Measurements from ENCODE around the gene ARHGAP44. TPM values are rescaled to one million over a fixed set of nuclear protein-coding genes. Genes with fewer than 3 reads are reported as not detected.

ARHGAP44 gene
- total and polyA plus RNA-seq, 2 of the 8 experiments (the other 6 are each of a cell fraction or from before 2014, with no cell fraction given): 6.2 to 22.2 TPM

DNA sequence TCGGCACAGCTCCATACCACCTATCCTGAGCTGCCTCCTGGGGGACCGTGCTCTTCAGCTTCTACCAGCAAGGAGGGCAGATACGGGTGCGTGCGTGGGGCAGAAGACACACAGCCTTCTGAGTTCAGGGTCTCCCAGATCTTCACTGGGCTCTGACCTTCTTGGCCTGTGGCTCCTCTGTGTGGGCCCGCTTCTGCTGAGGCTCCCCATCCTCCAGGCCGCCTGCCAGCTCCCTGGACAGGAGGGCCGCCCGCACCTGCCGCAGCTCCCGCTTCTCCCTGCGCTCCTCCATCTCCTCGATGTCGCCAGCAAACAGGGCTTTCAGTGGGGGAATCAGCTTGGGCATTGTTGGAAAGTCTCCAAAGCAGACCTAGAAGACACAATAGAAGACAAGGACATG is 203.4 kb downstream of the ARHGAP44 start:
- no peak overlapping the region for H4K91ac ChIP-seq (replicated peaks; ENCODE audit: insufficient read length, low read length)
- H2BK120ac ChIP-seq (replicated peaks; ENCODE audit: low read depth, low read length): no peak overlapping the region
- H3K27ac ChIP-seq (ENCODE audit: low read depth, low read length): no peak overlapping the region
- H3K4me3 ChIP-seq (ENCODE audit: extremely low read depth in 1 of 4, insufficient read depth in 2 of 4, low read depth in 3 of 4, low read length in 4 of 4): no peak overlapping the region
- H3K79me1 ChIP-seq (ENCODE audit: low read depth, low read length): peaks cover 3% of the 10 kb centered on the region
- H4K8ac ChIP-seq (ENCODE audit: extremely low read depth, insufficient read depth, low read length): no peak overlapping the region
- no peak overlapping the region for H2BK15ac ChIP-seq (ENCODE audit: low read length)
- no peak overlapping the region for H4K5ac ChIP-seq (ENCODE audit: insufficient read length, low read depth, low read length)
- ChIA-PET CTCF (ENCODE audit: partially characterized antibody) (interaction anchor here (0.7 to 2.4 kb wide), 6 partner anchors 10 to 811 kb away, joined by 3 to 11 read pairs (median 4); no protein-coding TSS in a partner anchor), POLR2A (ENCODE audit: partially characterized antibody) (interaction anchor here (0.8 to 3.2 kb wide), 6 partner anchors 8 to 620 kb away, joined by 3 to 13 read pairs (median 4); no protein-coding TSS in a partner anchor)
- no peak overlapping the region for H3K4me2 ChIP-seq (ENCODE audit: insufficient read depth in 1 of 2, low read depth in 2 of 2, low read length in 2 of 2)
- no peak overlapping the region for H3K14ac ChIP-seq (ENCODE audit: insufficient read length)
- no peak overlapping the region for H3K23ac ChIP-seq (ENCODE audit: insufficient read length)
- H3K23me2 ChIP-seq (ENCODE audit: low read depth, low read length): no peaks in the 10 kb centered on the region
- no peaks in the 10 kb centered on the region for H3K79me2 ChIP-seq (ENCODE audit: control insufficient read depth in 1 of 2, insufficient read depth in 2 of 2, low read length in 2 of 2)
- no peak overlapping the region for H2BK20ac ChIP-seq (ENCODE audit: low read length)
- no peak overlapping the region for H3K4ac ChIP-seq (replicated peaks; ENCODE audit: insufficient read length, low read depth, low read length)
- H4K20me1 ChIP-seq (replicated peaks in 1 of 2; ENCODE audit: control insufficient read depth in 1 of 2, insufficient read depth in 2 of 2, low read length in 2 of 2): peaks cover 6 to 7% of the 10 kb centered on the region in 2 experiments
- no peak for TF ChIP-seq MAFK (IDR thresholded peaks at IDR 0.05; ENCODE audit: low read depth, low read length)
- TF ChIP-seq GTF2F1 (IDR thresholded peaks at IDR 0.05; ENCODE audit: borderline replicate concordance, low read depth, low read length): no peak
- no peak for TF ChIP-seq HDAC6 (IDR thresholded peaks at IDR 0.05; ENCODE audit: low read depth, low read length)
- no peak overlapping the region for H3K56ac ChIP-seq (replicated peaks; ENCODE audit: insufficient read length, low read depth, low read length)
- DNase-seq (ENCODE audit: low read depth in 1 of 2, low spot score in 2 of 2) (no peak), FAIRE-seq (no peak)
- no peak overlapping the region for H3K9ac ChIP-seq (replicated peaks in 1 of 4; ENCODE audit: extremely low read depth in 1 of 4, low read depth in 3 of 4, low read length in 3 of 4)
- no peak overlapping the region for H2AK5ac ChIP-seq (ENCODE audit: low read depth, low read length)
- peaks cover 0 to 6% (median 0%) of the 10 kb centered on the region in 4 experiments; a peak in 2 of 7 replicates for H3K4me1 ChIP-seq (replicated peaks in 1 of 4; ENCODE audit: control insufficient read depth in 3 of 4, insufficient read depth in 4 of 4, low read length in 3 of 4)
- no peak overlapping the region for H2AFZ ChIP-seq (ENCODE audit: low read length)
- H2BK12ac ChIP-seq (ENCODE audit: low read depth, low read length): no peak overlapping the region
- H3K18ac ChIP-seq (ENCODE audit: extremely low read depth, low read length): no peak overlapping the region
- H2BK5ac ChIP-seq (ENCODE audit: low read depth, low read length): no peak overlapping the region
- no peaks in the 10 kb centered on the region for H3K27me3 ChIP-seq (replicated peaks in 1 of 4; ENCODE audit: control insufficient read depth in 3 of 4, extremely low read depth in 1 of 4, insufficient read depth in 3 of 4, low read length in 3 of 4)
- peaks cover 50 to 80% (median 67%) of the 10 kb centered on the region in 4 experiments for H3K36me3 ChIP-seq (ENCODE audit: control insufficient read depth in 2 of 4, insufficient read depth in 4 of 4, low read length in 3 of 4)
- 92% methylated on average over 14 of the region's 14 CpGs; no CpG with 5 or more reads in 1 of the 2 experiments for WGBS, 2 experiments (ENCODE audit: extremely low coverage in 1 of 2, insufficient coverage in 1 of 2, insufficient read length in 1 of 2, insufficient replicate concordance in 2 of 2, low coverage in 1 of 2, low lambda C conversion rate in 2 of 2, missing lambda C conversion rate in 1 of 2)
- no peaks in the 10 kb centered on the region for H3K9me3 ChIP-seq (ENCODE audit: insufficient read depth in 2 of 2, low read depth in 1 of 2, low read length in 1 of 2)

All from H1 (cell line).